ENCODE data around the gene EXOC2. TPM values are rescaled to one million over a fixed set of nuclear protein-coding genes. Genes with fewer than 3 reads are reported as not detected.

EXOC2 gene
- total RNA-seq, 1 donor from 2014 or later: 29.8 TPM

DNA sequence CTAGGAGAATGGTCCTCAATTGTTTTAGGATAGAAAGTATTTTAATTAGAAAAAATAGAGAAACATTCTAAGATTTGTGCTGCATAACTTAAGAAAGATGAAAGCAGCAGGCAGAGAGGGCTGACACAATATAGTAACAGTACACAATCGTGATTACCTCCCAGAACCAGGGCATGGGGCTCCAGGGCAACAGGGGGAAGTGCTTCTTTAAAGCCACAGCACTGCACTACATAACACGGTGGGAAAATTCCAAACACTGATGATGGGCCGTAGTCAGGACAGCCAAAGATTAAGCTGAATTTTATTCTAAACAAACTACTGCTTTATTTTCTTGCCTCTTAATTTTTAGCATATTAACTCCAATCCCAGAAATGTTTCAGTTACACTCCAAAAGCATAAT, 14.4 kb downstream of the EXOC2 start:
- DNase-seq: no peak
- intact Hi-C loops (cut with micrococcal nuclease): no loop called here
- Mint-ChIP-seq H3K27ac (no peak overlapping the region), H3K4me1 (peaks cover 21% of the 10 kb centered on the region), H3K9me3 (no peaks in the 10 kb centered on the region), H3K4me3 (no peak overlapping the region), H3K27me3 (no peaks in the 10 kb centered on the region), H3K36me3 (ENCODE audit: low read depth) (peaks cover 9% of the 10 kb centered on the region)
- CTCF ChIA-PET: no interaction called here
- TF ChIP-seq, protein P1, sequence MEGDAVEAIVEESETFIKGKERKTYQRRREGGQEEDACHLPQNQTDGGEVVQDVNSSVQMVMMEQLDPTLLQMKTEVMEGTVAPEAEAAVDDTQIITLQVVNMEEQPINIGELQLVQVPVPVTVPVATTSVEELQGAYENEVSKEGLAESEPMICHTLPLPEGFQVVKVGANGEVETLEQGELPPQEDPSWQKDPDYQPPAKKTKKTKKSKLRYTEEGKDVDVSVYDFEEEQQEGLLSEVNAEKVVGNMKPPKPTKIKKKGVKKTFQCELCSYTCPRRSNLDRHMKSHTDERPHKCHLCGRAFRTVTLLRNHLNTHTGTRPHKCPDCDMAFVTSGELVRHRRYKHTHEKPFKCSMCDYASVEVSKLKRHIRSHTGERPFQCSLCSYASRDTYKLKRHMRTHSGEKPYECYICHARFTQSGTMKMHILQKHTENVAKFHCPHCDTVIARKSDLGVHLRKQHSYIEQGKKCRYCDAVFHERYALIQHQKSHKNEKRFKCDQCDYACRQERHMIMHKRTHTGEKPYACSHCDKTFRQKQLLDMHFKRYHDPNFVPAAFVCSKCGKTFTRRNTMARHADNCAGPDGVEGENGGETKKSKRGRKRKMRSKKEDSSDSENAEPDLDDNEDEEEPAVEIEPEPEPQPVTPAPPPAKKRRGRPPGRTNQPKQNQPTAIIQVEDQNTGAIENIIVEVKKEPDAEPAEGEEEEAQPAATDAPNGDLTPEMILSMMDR (IDR thresholded peaks at IDR 0.05): no peak
- POLR2A ChIA-PET: no interaction called here
- no peak for ATAC-seq (ENCODE audit: low read depth)

DNA sequence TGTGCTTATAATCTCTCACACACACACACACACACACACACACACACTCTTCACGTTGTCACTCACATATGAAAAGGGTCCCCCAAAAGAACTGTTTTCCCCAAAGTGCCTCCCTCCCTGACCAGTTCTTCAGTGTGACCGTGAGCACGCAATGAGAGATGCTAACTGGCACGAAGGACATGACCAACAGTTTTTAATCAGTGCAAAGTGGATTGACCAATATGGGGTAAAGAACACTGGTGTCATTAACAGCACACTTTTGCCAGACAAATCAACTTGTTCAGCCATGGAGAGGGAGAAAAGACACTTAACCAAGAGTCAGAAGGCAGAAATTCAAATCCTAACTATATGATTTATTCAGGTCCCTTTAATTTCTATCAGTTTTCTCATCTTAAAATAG, 15.0 kb downstream of the EXOC2 start:
- no peaks in the 10 kb centered on the region for H3K9me3 Mint-ChIP-seq
- no peaks in the 10 kb centered on the region for H3K27me3 Mint-ChIP-seq
- POLR2A ChIA-PET: no interaction called here
- TF ChIP-seq, protein P1 (IDR thresholded peaks at IDR 0.05): no peak
- DNase-seq (no peak), ATAC-seq (ENCODE audit: low read depth) (no peak)
- CTCF ChIA-PET: no interaction called here
- intact Hi-C loops (cut with micrococcal nuclease): no loop called here
- H3K27ac Mint-ChIP-seq: no peak overlapping the region
- peaks cover 9% of the 10 kb centered on the region for H3K36me3 Mint-ChIP-seq (ENCODE audit: low read depth)
- no peak overlapping the region for H3K4me3 Mint-ChIP-seq
- H3K4me1 Mint-ChIP-seq: peaks cover 16% of the 10 kb centered on the region

DNA sequence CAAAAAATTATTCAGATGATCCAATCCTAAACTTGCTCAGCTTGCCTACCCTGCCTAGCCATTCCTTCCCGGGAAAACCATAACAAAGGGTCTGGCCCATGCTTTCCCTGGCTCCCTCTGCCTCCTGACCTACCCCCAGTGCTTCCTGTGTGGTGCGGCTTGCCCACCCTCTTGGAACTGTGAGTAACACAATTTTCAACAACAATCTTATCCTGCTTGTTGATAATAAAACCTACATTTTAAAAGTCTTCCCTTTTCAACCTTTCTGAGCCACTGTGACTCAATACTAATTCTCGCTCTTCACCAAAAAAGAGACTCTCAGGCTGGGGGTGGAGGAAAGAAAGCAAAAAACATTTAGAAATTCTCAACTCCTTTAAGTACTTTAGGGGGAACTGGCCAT, 18.0 kb downstream of the EXOC2 start:
- POLR2A ChIA-PET: no interaction called here
- Mint-ChIP-seq H3K36me3 (ENCODE audit: low read depth) (peaks cover 15% of the 10 kb centered on the region), H3K4me3 (no peak overlapping the region), H3K9me3 (peaks cover 7% of the 10 kb centered on the region), H3K27ac (no peak overlapping the region), H3K4me1 (peaks cover 6% of the 10 kb centered on the region), H3K27me3 (no peaks in the 10 kb centered on the region)
- ATAC-seq (ENCODE audit: low read depth): no peak
- CTCF ChIA-PET: no interaction called here
- intact Hi-C loops (cut with micrococcal nuclease): no loop called here
- no peak for DNase-seq
- TF ChIP-seq, protein P1 (IDR thresholded peaks at IDR 0.05): no peak

DNA sequence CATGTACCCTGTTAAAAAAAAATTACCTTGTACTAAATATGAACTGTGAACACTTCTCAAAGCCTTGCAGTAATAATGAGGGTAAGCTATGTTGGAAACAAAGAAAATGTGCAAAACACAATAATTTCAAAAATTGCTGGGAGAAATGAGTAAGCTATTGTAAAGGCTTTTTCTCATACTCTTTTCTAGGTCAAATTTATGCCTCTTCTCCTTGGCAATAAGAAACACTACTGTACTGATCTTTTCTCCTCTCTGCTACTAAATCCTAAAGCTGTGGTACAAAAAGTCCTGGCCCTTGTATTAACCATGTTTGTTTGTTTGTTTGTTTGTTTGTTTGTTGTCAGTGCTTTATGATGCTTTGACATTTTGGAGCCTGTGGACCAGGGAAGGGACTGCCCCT, 18.5 kb downstream of the EXOC2 start:
- H3K27me3 Mint-ChIP-seq: no peaks in the 10 kb centered on the region
- ChIA-PET CTCF (no interaction called here), POLR2A (no interaction called here)
- peaks cover 12% of the 10 kb centered on the region for H3K36me3 Mint-ChIP-seq (ENCODE audit: low read depth)
- peaks cover 7% of the 10 kb centered on the region for H3K9me3 Mint-ChIP-seq
- ATAC-seq (ENCODE audit: low read depth) (no peak), DNase-seq (no peak)
- H3K4me3 Mint-ChIP-seq: no peak overlapping the region
- TF ChIP-seq, protein P1 (IDR thresholded peaks at IDR 0.05): no peak
- H3K27ac Mint-ChIP-seq: no peak overlapping the region
- H3K4me1 Mint-ChIP-seq: peaks cover 9% of the 10 kb centered on the region
- intact Hi-C loops (cut with micrococcal nuclease): no loop called here

DNA sequence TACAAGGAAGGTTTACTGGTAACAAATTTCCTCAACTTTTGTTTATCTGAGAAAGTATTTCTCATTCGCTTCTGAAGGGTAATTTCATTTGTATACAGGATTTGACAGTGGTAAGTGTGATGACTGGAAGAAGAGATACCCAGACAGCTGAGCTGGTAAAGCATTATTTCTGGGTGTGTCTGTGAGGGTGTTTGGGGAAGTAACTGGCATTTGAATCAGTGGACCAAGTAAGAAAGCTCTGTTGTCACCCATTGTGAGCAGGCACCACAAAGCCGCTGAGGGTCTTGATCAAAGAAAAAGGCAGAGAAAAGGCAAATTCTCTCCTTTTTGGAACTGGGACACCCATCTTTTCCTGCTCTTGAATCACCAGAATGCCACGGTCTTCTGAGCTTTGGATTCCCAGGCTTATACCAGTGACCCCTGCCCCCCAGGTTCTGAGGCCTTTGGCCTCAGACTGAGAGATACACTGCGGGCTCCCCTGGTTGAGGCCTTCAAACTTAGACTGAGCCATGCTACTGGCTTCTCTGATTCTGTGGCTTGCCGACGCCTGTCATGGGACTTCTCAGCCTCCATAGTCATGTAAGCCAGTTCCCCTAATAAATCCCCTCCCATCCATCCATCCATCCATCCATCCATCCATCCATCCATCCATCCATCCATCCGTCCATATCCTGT, 25.5 kb downstream of the EXOC2 start:
- peaks cover 14% of the 10 kb centered on the region for H3K9me3 Mint-ChIP-seq
- peak; percentile 83 for ATAC-seq (ENCODE audit: low read depth)
- intact Hi-C loops (cut with micrococcal nuclease): loop anchor here (2.0 kb wide), 1 partner anchor 25 kb away; the partner anchor contains the start of gene EXOC2
- TF ChIP-seq, protein P1 (IDR thresholded peaks at IDR 0.05): no peak
- peaks cover 20% of the 10 kb centered on the region for H3K36me3 Mint-ChIP-seq (ENCODE audit: low read depth)
- CTCF ChIA-PET: no interaction called here
- no peak overlapping the region for H3K4me3 Mint-ChIP-seq
- no peaks in the 10 kb centered on the region for H3K27me3 Mint-ChIP-seq
- peaks cover 60% of the 10 kb centered on the region for H3K4me1 Mint-ChIP-seq
- POLR2A ChIA-PET: no interaction called here
- peak overlapping the region; percentile 75 for H3K27ac Mint-ChIP-seq
- no peak for DNase-seq
